Suprapubic skin (tissue), 4 donors: ENCODE results near the gene STAG1. TPM values are rescaled to one million over a fixed set of nuclear protein-coding genes. Genes with fewer than 3 reads are reported as not detected.
"Not testable (repeated sequence)": the region's sequence is repeated elsewhere in the genome, so short reads cannot be mapped to it uniquely, and the experiment has no call there.

ENCODE experiments used
- DNase-seq, 2 donors: peaks; one replicate each; pipeline ENCODE4 v3.0.0-alpha.2; 2019; ENCODE audit warnings: low spot score in 2 of 2
- H3K27ac ChIP-seq: fragments of 200-600 bp; sonication (generic); one replicate; pipeline ENCODE4 v1.5.1; 2019
- H3K27me3 ChIP-seq: fragments of 200-600 bp; sonication (generic); one replicate; pipeline ENCODE4 v1.5.1; 2019
- H3K36me3 ChIP-seq: fragments of 200-600 bp; sonication (generic); one replicate; pipeline ENCODE4 v1.5.1; 2019
- H3K4me1 ChIP-seq: fragments of 200-600 bp; sonication (generic); one replicate; pipeline ENCODE4 v1.5.1; 2019
- H3K4me3 ChIP-seq: fragments of 200-600 bp; sonication (generic); one replicate; pipeline ENCODE4 v1.5.1; 2019; ENCODE audit warnings: mild to moderate bottlenecking
- H3K9me3 ChIP-seq: fragments of 200-600 bp; sonication (generic); one replicate; pipeline ENCODE4 v1.5.1; 2019
- CTCF ChIP-seq, 2 donors: fragments of 200-600 bp in 1 of 2; fragments of 450-650 bp in 1 of 2; sonication (generic) in 1 of 2; IDR thresholded peaks; one replicate each; pipeline ENCODE4 v1.5.1; 2016 to 2019; ENCODE audit warnings: antibody characterized with exemption in 2 of 2, mild to moderate bottlenecking in 1 of 2, moderate library complexity in 1 of 2
- EP300 ChIP-seq: sonication (generic); formaldehyde crosslinking; IDR thresholded peaks from one replicate; pipeline ENCODE4 v1.6.1; 2017; ENCODE audit warnings: antibody characterized with exemption
- POLR2A ChIP-seq, 2 donors: fragments of 450-650 bp; IDR thresholded peaks; one replicate each; pipeline ENCODE4 v1.6.1; 2017; ENCODE audit warnings: antibody characterized with exemption in 2 of 2, mild to moderate bottlenecking in 2 of 2, moderate library complexity in 2 of 2
- POLR2AphosphoS5 ChIP-seq, 3 donors: sonication (generic); formaldehyde crosslinking; IDR thresholded peaks; one replicate each; pipeline ENCODE4 v1.6.1; 2017; ENCODE audit warnings: antibody characterized with exemption in 3 of 3
- WGBS: methylation state at CpG from one replicate; pipeline ENCODE4 v1.1.5; 2018; 5-methylcytosine and 5-hydroxymethylcytosine counted together
- total RNA-seq, 4 donors: library from RNA; depleted of rRNA; stranded (reverse); fragments of >200 nt; gene quantifications; one replicate each; pipeline ENCODE4 v1.1.0, GENCODE V29; 2016

Gene STAG1
- total RNA-seq, 4 donors from 2014 or later = 33.8 to 76.4 (median 38.0) TPM

GRCh38 chr3:136731274-136731884, 20.8 kb downstream of the STAG1 start:
- Histone ChIP-seq H3K36me3 (peaks cover 3% of the 10 kb centered on the region), H3K4me1 (peaks cover 53% of the 10 kb centered on the region), H3K27ac (no peak overlapping the region), H3K9me3 (no peaks in the 10 kb centered on the region), H3K27me3 (no peaks in the 10 kb centered on the region), H3K4me3 (no peak overlapping the region)
- 47% methylated on average over 4 of the region's 4 CpGs for WGBS
- TF ChIP-seq POLR2A (IDR thresholded peaks at IDR 0.05) (no peak), POLR2AphosphoS5 (IDR thresholded peaks at IDR 0.05) (no peak), EP300 (no peak), CTCF (IDR thresholded peaks at IDR 0.05) (no peak)
- no peak for DNase-seq

- DNase-seq = no peak
- no peaks in the 10 kb centered on the region for H3K9me3 ChIP-seq
- H3K27ac ChIP-seq = no peak overlapping the region
- H3K36me3 ChIP-seq = no peaks in the 10 kb centered on the region
- TF ChIP-seq POLR2A (IDR thresholded peaks at IDR 0.05) (no peak), POLR2AphosphoS5 (IDR thresholded peaks at IDR 0.05) (no peak), CTCF (IDR thresholded peaks at IDR 0.05) (no peak), EP300 (no peak)
- H3K4me1 ChIP-seq = peaks cover 59% of the 10 kb centered on the region
- H3K4me3 ChIP-seq = no peak overlapping the region
- no peaks in the 10 kb centered on the region for H3K27me3 ChIP-seq
Observed at GRCh38 chr3:136730595-136731273, 21.4 kb downstream of the STAG1 start.

GRCh38 chr3:136728918-136729317, 23.3 kb downstream of the STAG1 start:
- H3K4me1 ChIP-seq = peaks cover 62% of the 10 kb centered on the region
- DNase-seq = no peak
- peak overlapping the region; percentile 10 for H3K27ac ChIP-seq
- peak overlapping the region; percentile 5 for H3K4me3 ChIP-seq
- no peaks in the 10 kb centered on the region for H3K27me3 ChIP-seq
- WGBS = 29% methylated on average over 6 of the region's 6 CpGs
- TF ChIP-seq EP300 = no peak
- TF ChIP-seq CTCF (IDR thresholded peaks at IDR 0.05) = no peak
- no peak for TF ChIP-seq POLR2AphosphoS5 (IDR thresholded peaks at IDR 0.05)
- no peak for TF ChIP-seq POLR2A (IDR thresholded peaks at IDR 0.05)
- no peaks in the 10 kb centered on the region for H3K36me3 ChIP-seq
- no peaks in the 10 kb centered on the region for H3K9me3 ChIP-seq

DNA sequence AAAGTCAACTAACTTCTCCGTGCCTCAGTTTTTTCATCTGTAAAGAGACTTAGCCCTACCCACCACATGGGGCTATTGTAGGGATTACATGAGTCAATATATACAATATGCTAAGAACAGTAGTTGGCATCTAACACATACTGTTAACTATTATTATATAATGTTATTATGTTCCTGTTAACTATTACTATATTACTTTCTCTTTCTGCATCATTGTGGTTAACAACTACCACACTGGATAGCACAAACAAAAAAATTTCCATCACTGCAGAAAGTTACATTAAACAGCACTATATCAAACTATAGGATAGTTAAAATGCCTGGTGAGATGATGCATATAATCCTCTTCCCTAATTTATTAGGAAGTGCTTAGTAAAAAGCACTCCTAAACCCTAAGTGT, 23.7 kb downstream of the STAG1 start:
- peak overlapping the region; percentile 10 for H3K27ac ChIP-seq
- WGBS = 83% methylated on average over 1 of the region's 1 CpG
- H3K9me3 ChIP-seq = no peaks in the 10 kb centered on the region
- peaks cover 62% of the 10 kb centered on the region for H3K4me1 ChIP-seq
- no peak for TF ChIP-seq EP300
- no peak for TF ChIP-seq POLR2AphosphoS5 (IDR thresholded peaks at IDR 0.05)
- no peak for TF ChIP-seq POLR2A (IDR thresholded peaks at IDR 0.05)
- no peak for TF ChIP-seq CTCF (IDR thresholded peaks at IDR 0.05)
- no peak for DNase-seq
- no peaks in the 10 kb centered on the region for H3K36me3 ChIP-seq
- H3K4me3 ChIP-seq = peak overlapping the region; percentile 5
- no peaks in the 10 kb centered on the region for H3K27me3 ChIP-seq

DNA sequence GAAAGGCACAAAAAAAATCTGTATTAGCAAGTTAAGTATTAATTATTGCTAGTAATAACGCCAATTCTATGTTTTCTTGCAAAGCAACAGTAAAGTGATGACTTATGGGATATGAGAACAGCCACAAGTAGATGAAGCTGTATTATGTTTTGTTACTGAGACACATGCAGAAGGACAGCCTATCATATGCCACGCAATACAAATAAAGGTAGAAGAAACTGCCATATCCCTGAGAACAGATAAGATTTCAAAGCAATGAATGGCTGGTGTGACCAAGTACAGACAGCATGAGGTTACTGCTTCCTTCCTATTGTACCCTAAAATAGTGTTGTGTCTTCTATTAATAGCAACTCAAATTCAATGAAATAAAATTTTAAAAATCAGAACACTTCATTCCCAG, 26.7 kb downstream of the STAG1 start:
- peaks cover 39% of the 10 kb centered on the region for H3K4me1 ChIP-seq
- H3K9me3 ChIP-seq = no peaks in the 10 kb centered on the region
- no peak overlapping the region for H3K27ac ChIP-seq
- no peak for DNase-seq
- H3K27me3 ChIP-seq = no peaks in the 10 kb centered on the region
- TF ChIP-seq POLR2AphosphoS5 (IDR thresholded peaks at IDR 0.05) (no peak), CTCF (IDR thresholded peaks at IDR 0.05) (no peak), EP300 (no peak), POLR2A (IDR thresholded peaks at IDR 0.05) (no peak)
- no peaks in the 10 kb centered on the region for H3K36me3 ChIP-seq
- H3K4me3 ChIP-seq = no peak overlapping the region
- WGBS = 67% methylated on average over 2 of the region's 2 CpGs

- DNase-seq, H3K27ac ChIP-seq, H3K36me3 ChIP-seq, H3K9me3 ChIP-seq, H3K4me3 ChIP-seq, H3K27me3 ChIP-seq: not testable (repeated sequence)
- WGBS = 93% methylated on average over 10 of the region's 27 CpGs
- peaks cover 28% of the 10 kb centered on the region for H3K4me1 ChIP-seq
Observed at GRCh38 chr3:136722916-136723315, 29.3 kb downstream of the STAG1 start.

GRCh38 chr3:136722399-136722798, 29.8 kb downstream of the STAG1 start:
- H3K4me1 ChIP-seq = peaks cover 28% of the 10 kb centered on the region
- not testable (repeated sequence) for H3K4me3 ChIP-seq, DNase-seq, H3K27ac ChIP-seq, H3K27me3 ChIP-seq, H3K36me3 ChIP-seq, H3K9me3 ChIP-seq
- 99% methylated on average over 5 of the region's 5 CpGs for WGBS
